HEK293 (cell line): Measurements from ENCODE around the gene TP53I11.

ENCODE experiments used
- CTCF ChIA-PET: fragments of 350-600 bp; formaldehyde crosslinking; extraction: SDS; loops from one replicate; lab custom pipeline; 2021; ENCODE audit warnings: antibody characterized with exemption; lab: Yijun Ruan, JAX
- POLR2A ChIA-PET: fragments of 300-600 bp; formaldehyde crosslinking; extraction: SDS; loops from one replicate; lab custom pipeline; 2020; ENCODE audit warnings: antibody characterized with exemption, inconsistent platforms; lab: Yijun Ruan, JAX
- H3K27ac ChIP-seq: fragments of 200-500 bp; sonication (Bioruptor generic); 2 replicates; pipeline ENCODE4 v1.5.1; 2014; ENCODE audit warnings: low read depth, low read length, control low read depth, inconsistent platforms; ENCODE audit errors: extremely low read depth
- H3K36me3 ChIP-seq, 2 experiments: fragments of 200-500 bp in 1 of 2; sonication (Bioruptor generic) in 1 of 2; 1 replicate in 1 of 2; 2 replicates in 1 of 2; pipeline ENCODE4 v1.5.1; 2014 to 2017; ENCODE audit warnings: inconsistent platforms in 2 of 2, low read length in 2 of 2; ENCODE audit not compliant: control insufficient read depth in 2 of 2, insufficient read depth in 1 of 2
- H3K4me1 ChIP-seq: fragments of 200-500 bp; sonication (Bioruptor generic); 2 replicates; pipeline ENCODE4 v1.5.1; 2014; ENCODE audit warnings: mild to moderate bottlenecking, low read length, inconsistent platforms; ENCODE audit not compliant: control insufficient read depth, insufficient read depth
- H3K4me3 ChIP-seq: 2 replicates; pipeline ENCODE4 v1.5.1; 2011; ENCODE audit warnings: low read depth, mild to moderate bottlenecking, control low read depth, low read length, moderate library complexity
- H3K9me3 ChIP-seq: fragments of 200-500 bp; sonication (Bioruptor generic); 2 replicates; pipeline ENCODE4 v1.5.1; 2014; ENCODE audit warnings: low read depth, low read length, inconsistent platforms; ENCODE audit not compliant: control insufficient read depth, insufficient read depth
- EGR2 ChIP-seq: fragments of 450-650 bp; formaldehyde crosslinking; IDR thresholded peaks from 2 replicates; pipeline ENCODE4 v1.5.1; 2016; ENCODE audit warnings: low read depth, missing biosample characterization, missing genetic modification characterization
- HOXA7 ChIP-seq: sonication (generic); formaldehyde crosslinking; IDR thresholded peaks from 2 replicates; pipeline ENCODE4 v1.8.1; 2022; ENCODE audit warnings: missing genetic modification reagents, borderline replicate concordance
- KLF16 ChIP-seq: fragments of 450-650 bp; formaldehyde crosslinking; IDR thresholded peaks from 2 replicates; pipeline ENCODE4 v1.5.1; 2017; ENCODE audit warnings: missing biosample characterization, missing genetic modification characterization
- PRDM1 ChIP-seq: fragments of 450-650 bp; formaldehyde crosslinking; IDR thresholded peaks from 2 replicates; pipeline ENCODE4; 2016; ENCODE audit warnings: missing biosample characterization, missing genetic modification characterization
- WT1 ChIP-seq: fragments of 450-650 bp; formaldehyde crosslinking; IDR thresholded peaks from 2 replicates; pipeline ENCODE4 v1.5.1; 2016; ENCODE audit warnings: missing biosample characterization, missing genetic modification characterization
- ZBTB20 ChIP-seq: fragments of 450-650 bp; formaldehyde crosslinking; IDR thresholded peaks from 2 replicates; pipeline ENCODE4 v1.5.1; 2016; ENCODE audit warnings: missing biosample characterization, missing genetic modification characterization
- ZBTB7A ChIP-seq: fragments of 450-650 bp; formaldehyde crosslinking; IDR thresholded peaks from 2 replicates; pipeline ENCODE4 v1.5.1; 2016; ENCODE audit warnings: low read depth, missing biosample characterization, missing genetic modification characterization
- ZNF16 ChIP-seq: fragments of 450-650 bp; formaldehyde crosslinking; IDR thresholded peaks from 2 replicates; pipeline ENCODE4 v1.5.1; 2016; ENCODE audit warnings: low read depth, missing biosample characterization, missing genetic modification characterization
- ZNF18 ChIP-seq: fragments of 450-650 bp; formaldehyde crosslinking; IDR thresholded peaks from 2 replicates; pipeline ENCODE4 v1.5.1; 2016; ENCODE audit warnings: missing biosample characterization, missing genetic modification characterization
- ZNF292 ChIP-seq: fragments of 450-650 bp; formaldehyde crosslinking; IDR thresholded peaks from 2 replicates; pipeline ENCODE4 v1.5.1; 2016; ENCODE audit warnings: low read depth, missing biosample characterization, missing genetic modification characterization, borderline replicate concordance
- ZNF391 ChIP-seq: fragments of 450-650 bp; formaldehyde crosslinking; IDR thresholded peaks from 2 replicates; pipeline ENCODE4 v1.5.1; 2016; ENCODE audit warnings: low read depth, missing biosample characterization, missing genetic modification characterization, borderline replicate concordance
- ZNF423 ChIP-seq: fragments of 450-650 bp; formaldehyde crosslinking; IDR thresholded peaks from 2 replicates; pipeline ENCODE4 v1.5.1; 2016; ENCODE audit warnings: missing biosample characterization, missing genetic modification characterization
- ZNF433 ChIP-seq: fragments of 450-650 bp; formaldehyde crosslinking; IDR thresholded peaks from 2 replicates; pipeline ENCODE4 v1.5.1; 2016; ENCODE audit warnings: missing biosample characterization, missing genetic modification characterization, low read depth
- ZNF488 ChIP-seq: fragments of 450-650 bp; formaldehyde crosslinking; IDR thresholded peaks from 2 replicates; pipeline ENCODE4 v1.5.1; 2016; ENCODE audit warnings: missing biosample characterization, missing genetic modification characterization
- ZNF530 ChIP-seq: fragments of 450-650 bp; formaldehyde crosslinking; IDR thresholded peaks from 2 replicates; pipeline ENCODE4 v1.5.1; 2016; ENCODE audit warnings: low read depth, missing biosample characterization, missing genetic modification characterization
- ZNF600 ChIP-seq: fragments of 450-650 bp; formaldehyde crosslinking; IDR thresholded peaks from 2 replicates; pipeline ENCODE4 v1.5.1; 2016; ENCODE audit warnings: missing biosample characterization, missing genetic modification characterization
- ZNF677 ChIP-seq: fragments of 450-650 bp; IDR thresholded peaks from 2 replicates; pipeline ENCODE4 v1.5.0; 2018; ENCODE audit warnings: missing biosample characterization, mild to moderate bottlenecking, missing genetic modification characterization, moderate library complexity
- ZNF830 ChIP-seq: fragments of 450-650 bp; IDR thresholded peaks from 2 replicates; pipeline ENCODE4 v1.5.0; 2018; ENCODE audit warnings: missing biosample characterization, missing genetic modification characterization, low read depth, mild to moderate bottlenecking, moderate library complexity
- ZSCAN23 ChIP-seq: fragments of 450-650 bp; formaldehyde crosslinking; IDR thresholded peaks from 2 replicates; pipeline ENCODE4 v1.5.1; 2016; ENCODE audit warnings: missing biosample characterization, missing genetic modification characterization
- ZSCAN30 ChIP-seq: fragments of 450-650 bp; IDR thresholded peaks from 2 replicates; pipeline ENCODE4 v1.5.1; 2018; ENCODE audit warnings: missing biosample characterization, mild to moderate bottlenecking, missing genetic modification characterization, moderate library complexity

TP53I11 gene

GRCh38 chr11:44989831-44990566 is 39.3 kb upstream of the TP53I11 start:
- no peaks in the 10 kb centered on the region for H3K36me3 ChIP-seq
- H3K4me3 ChIP-seq: no peak overlapping the region
- H3K4me1 ChIP-seq: no peaks in the 10 kb centered on the region
- H3K27ac ChIP-seq: no peak overlapping the region
- no peaks in the 10 kb centered on the region for H3K9me3 ChIP-seq
- TF ChIP-seq ZNF433 (tag by site-specific recombination): no peak
- no peak for TF ChIP-seq ZNF391
- TF ChIP-seq ZBTB7A (tag by site-specific recombination): no peak
- no peak for TF ChIP-seq ZNF530
- TF ChIP-seq ZNF600 (tag by site-specific recombination): no peak
- no peak for TF ChIP-seq KLF16 (tag by site-specific recombination)
- no peak for TF ChIP-seq ZNF18 (tag by site-specific recombination)
- TF ChIP-seq EGR2 (tag by site-specific recombination): no peak
- TF ChIP-seq PRDM1 (tag by site-specific recombination): no peak
- no peak for TF ChIP-seq ZNF488 (tag by site-specific recombination)
- ChIA-PET CTCF (interaction anchor here (1.6 kb wide), 1 partner anchor 115 kb away, joined by 9 read pairs; no protein-coding TSS in a partner anchor), POLR2A (no interaction called here)

- CTCF ChIA-PET: interaction anchor here (1.4 to 1.6 kb wide), 2 partner anchors 12 to 116 kb away, joined by 5 to 9 read pairs; no protein-coding TSS in a partner anchor
- TF ChIP-seq ZSCAN30 (no peak), ZBTB20 (tag by site-specific recombination) (no peak), ZNF423 (no peak), HOXA7 (CRISPR knock-in tag) (no peak), ZNF830 (tag by site-specific recombination) (no peak), WT1 (tag by site-specific recombination) (no peak), ZNF16 (tag by site-specific recombination) (no peak), ZNF292 (no peak)
- no peaks in the 10 kb centered on the region for H3K4me1 ChIP-seq
- no peak overlapping the region for H3K27ac ChIP-seq
- H3K36me3 ChIP-seq: no peaks in the 10 kb centered on the region
- POLR2A ChIA-PET: no interaction called here
- H3K4me3 ChIP-seq: no peak overlapping the region
- H3K9me3 ChIP-seq: no peaks in the 10 kb centered on the region
These were observed 38.4 kb upstream of the TP53I11 start for GRCh38 chr11:44988981-44989635.

GRCh38 chr11:44988111-44988510 is 37.4 kb upstream of the TP53I11 start:
- ChIA-PET POLR2A (no interaction called here), CTCF (interaction anchor here (1.4 to 1.6 kb wide), 2 partner anchors 11 to 117 kb away, joined by 5 to 9 read pairs; no protein-coding TSS in a partner anchor)

More at GRCh38 chr11:44988111-44988510, 37.4 kb upstream of the TP53I11 start:
- Histone ChIP-seq H3K9me3 (no peaks in the 10 kb centered on the region), H3K4me3 (no peak overlapping the region), H3K27ac (no peak overlapping the region), H3K36me3 (no peaks in the 10 kb centered on the region), H3K4me1 (no peaks in the 10 kb centered on the region)
- TF ChIP-seq ZNF677 (tag by site-specific recombination): no peak
- TF ChIP-seq ZSCAN23 (tag by site-specific recombination): no peak
